K562 (cell line): ENCODE results near the gene HDAC9. TPM values are rescaled to one million over a fixed set of nuclear protein-coding genes. Genes with fewer than 3 reads are reported as not detected.

Experiments
- ATAC-seq: fragments of 200-7000 bp; cut with Tn5 transposase; 3 replicates; pipeline ENCODE4 v1.9.1; 2020; ENCODE audit warnings: moderate library complexity
- BruUV-seq: library from RNA; stranded (reverse); fragments of 400-500 nt; replicated peaks from 2 replicates; lab custom pipeline; 2021; lab: Mats Ljungman, UMichigan
- CTCF ChIA-PET: fragments of 300-600 bp; formaldehyde crosslinking; extraction: SDS; loops from one replicate; lab custom pipeline; 2021; ENCODE audit warnings: low intra/inter-chr PET ratio; lab: Yijun Ruan, JAX
- POLR2A ChIA-PET: fragments of 300-600, 350-650 bp; sonication (Branson Sonifier 250); formaldehyde crosslinking; extraction: SDS; loops from one replicate; lab custom pipeline; 2021; ENCODE audit warnings: antibody characterized with exemption, inconsistent platforms; lab: Yijun Ruan, JAX
- DNase-seq, 4 experiments: peaks; one replicate each; pipeline versions ENCODE4 v3.0.0 to v3.0.0-alpha.2; 2011 to 2018; ENCODE audit warnings: low spot score in 3 of 4, mixed read lengths in 3 of 4; ENCODE audit errors: extremely low read depth in 1 of 4
- FAIRE-seq: peaks from 2 replicates; lab custom pipeline; 2011; peaks lifted over from hg19 to GRCh38; lab: Jason Lieb, UNC
- H2AFZ ChIP-seq: 2 replicates; pipeline ENCODE4 v1.6.0; 2011; ENCODE audit warnings: low read depth, low read length, control low read depth, inconsistent platforms
- H3K27ac ChIP-seq: fragments of 200-600 bp; 3 replicates; pipeline ENCODE4 v1.8.0; 2011; ENCODE audit warnings: low read depth, mild to moderate bottlenecking, control low read depth, inconsistent platforms, low read length, moderate library complexity, mixed read lengths; ENCODE audit errors: extremely low read depth
- H3K27me3 ChIP-seq, 2 experiments: fragments of 300-600 bp in 1 of 2; 2 replicates in 1 of 2; 3 replicates in 1 of 2; pipeline versions ENCODE4 v1.6.0 to v1.8.0; 2011; ENCODE audit warnings: inconsistent platforms in 2 of 2, low read length in 2 of 2, mild to moderate bottlenecking in 1 of 2, mixed read lengths in 1 of 2, moderate library complexity in 1 of 2; ENCODE audit not compliant: control insufficient read depth in 2 of 2, insufficient read depth in 2 of 2
- H3K36me3 ChIP-seq: fragments of 300-600 bp; 3 replicates; pipeline ENCODE4 v1.8.0; 2011; ENCODE audit warnings: mild to moderate bottlenecking, low read length, inconsistent platforms; ENCODE audit not compliant: control insufficient read depth, insufficient read depth
- H3K4me1 ChIP-seq, 2 experiments: fragments of 200-600 bp in 1 of 2; replicated peaks in 1 of 2; 2 replicates in 1 of 2; 3 replicates in 1 of 2; pipeline versions ENCODE4 v1.5.1 to v1.8.0; 2011; ENCODE audit warnings: inconsistent platforms in 2 of 2, low read length in 2 of 2, mild to moderate bottlenecking in 1 of 2, mixed read lengths in 1 of 2, moderate library complexity in 1 of 2; ENCODE audit not compliant: control insufficient read depth in 2 of 2, insufficient read depth in 2 of 2
- H3K4me2 ChIP-seq: 2 replicates; pipeline ENCODE4 v1.6.1; 2011; ENCODE audit warnings: low read length, control low read depth, inconsistent platforms, mixed read lengths; ENCODE audit not compliant: insufficient read depth
- H3K4me3 ChIP-seq: fragments of 200-600 bp; sonication (generic), shearing (Covaris generic); 2 replicates; pipeline ENCODE4 v1.5.1; 2016; ENCODE audit warnings: control low read depth, inconsistent platforms
- H3K79me2 ChIP-seq: fragments of 200-600 bp; 3 replicates; pipeline ENCODE4 v1.8.0; 2011; ENCODE audit warnings: low read length, inconsistent platforms; ENCODE audit not compliant: control insufficient read depth, insufficient read depth
- H3K9ac ChIP-seq, 2 experiments: 2 replicates each; pipeline versions ENCODE4 v1.6.0 to v1.6.1; 2011; ENCODE audit warnings: low read depth in 2 of 2, low read length in 2 of 2, control low read depth in 1 of 2, inconsistent platforms in 1 of 2, mild to moderate bottlenecking in 1 of 2, mixed read lengths in 1 of 2; ENCODE audit not compliant: insufficient read depth in 1 of 2
- H3K9me1 ChIP-seq: one replicate; pipeline ENCODE4 v1.6.0; 2011; ENCODE audit warnings: inconsistent platforms, mild to moderate bottlenecking, low read length, moderate library complexity; ENCODE audit not compliant: control insufficient read depth, insufficient read depth
- H3K9me3 ChIP-seq: replicated peaks from 2 replicates; pipeline ENCODE4 v1.5.1; 2011; ENCODE audit warnings: low read depth, low read length, inconsistent platforms; ENCODE audit not compliant: control insufficient read depth, insufficient read depth
- H4K20me1 ChIP-seq: replicated peaks from 2 replicates; pipeline ENCODE4 v1.6.1; 2011; ENCODE audit warnings: low read length, inconsistent platforms, mixed read lengths; ENCODE audit not compliant: control insufficient read depth, insufficient read depth
- CBX2 ChIP-seq: fragments of 200-600 bp; sonication (generic); IDR thresholded peaks from one replicate; pipeline ENCODE4 v1.6.1; 2012; ENCODE audit warnings: mild to moderate bottlenecking, low read length, inconsistent platforms; ENCODE audit not compliant: insufficient read depth, poor library complexity, severe bottlenecking
- CBX3 ChIP-seq, 2 experiments: IDR thresholded peaks; 1 replicate in 1 of 2; 2 replicates in 1 of 2; pipeline ENCODE4 v1.6.1; 2012; ENCODE audit warnings: inconsistent platforms in 2 of 2, low read length in 2 of 2, borderline replicate concordance in 1 of 2, control low read depth in 1 of 2
- CHD7 ChIP-seq: fragments of 200-600 bp; sonication (generic); IDR thresholded peaks from one replicate; pipeline ENCODE4 v1.6.1; 2012; ENCODE audit warnings: mild to moderate bottlenecking, low read depth, low read length, inconsistent platforms
- ELF4 ChIP-seq: fragments of 450-650 bp; formaldehyde crosslinking; IDR thresholded peaks from 2 replicates; pipeline ENCODE4 v1.4.0; 2022; ENCODE audit warnings: missing genetic modification characterization
- FIP1L1 ChIP-seq: fragments of 200-400 bp; formaldehyde crosslinking; IDR thresholded peaks from 2 replicates; pipeline ENCODE4 v1.6.1; 2018; ENCODE audit warnings: mild to moderate bottlenecking, low read depth, low read length; ENCODE audit not compliant: poor library complexity, severe bottlenecking
- FOXA3 ChIP-seq, 2 experiments: fragments of 450-650 bp in 1 of 2; sonication (generic) in 1 of 2; formaldehyde crosslinking; IDR thresholded peaks in 1 of 2; conservative IDR thresholded peaks in 1 of 2; 2 replicates each; pipeline versions ENCODE4 v1.4.0 to v1.8.0; 2020 to 2022; ENCODE audit warnings: mild to moderate bottlenecking in 2 of 2, missing genetic modification reagents in 1 of 2
- LCOR ChIP-seq: sonication (generic); formaldehyde crosslinking; IDR thresholded peaks from 2 replicates; pipeline ENCODE4 v1.8.0; 2022; ENCODE audit warnings: mild to moderate bottlenecking, missing genetic modification reagents
- NRF1 ChIP-seq, 2 experiments: fragments of 450-650 bp; IDR thresholded peaks in 1 of 2; conservative IDR thresholded peaks in 1 of 2; 2 replicates each; pipeline ENCODE4 v1.6.1; 2014; ENCODE audit warnings: mild to moderate bottlenecking in 2 of 2
- TAF15 ChIP-seq: fragments of 200-400 bp; formaldehyde crosslinking; IDR thresholded peaks from 2 replicates; pipeline ENCODE4 v1.6.1; 2017; ENCODE audit warnings: mild to moderate bottlenecking, low read depth, low read length, moderate library complexity
- THRAP3 ChIP-seq: fragments of 450-650 bp; IDR thresholded peaks from 2 replicates; pipeline ENCODE4 v1.6.1; 2016; ENCODE audit warnings: mild to moderate bottlenecking, inconsistent platforms, borderline replicate concordance
- WGBS: fragments of 100-300 bp; shearing (Covaris generic); methylation state at CpG from one replicate; pipeline ENCODE4 v1.1.6; 2016; ENCODE audit warnings: low coverage, mixed read lengths; ENCODE audit not compliant: insufficient coverage; ENCODE audit errors: missing lambda C conversion rate; 5-methylcytosine and 5-hydroxymethylcytosine counted together
- in situ Hi-C: fragments of 300-500 bp; cut with MboI; formaldehyde crosslinking; loops from 4 replicates; pipeline ENCODE4 v1.15.0; 2018; ENCODE audit warnings: inconsistent platforms, mixed read lengths
- intact Hi-C: fragments of 100-400 bp; cut with micrococcal nuclease; formaldehyde crosslinking; loops from 2 replicates; pipeline ENCODE4 v1.14.2; 2022
- polyA plus RNA-seq, 8 experiments: library from polyadenylated mRNA; depleted of rRNA in 4 of 8; stranded (reverse) in 5 of 8; unstranded in 3 of 8; fragments of >200 nt; fragmentation: Nextera tagmentation in 2 of 8; fragmentation: Illumina TruSeq in 1 of 8; extraction: Ambion mirVana in 2 of 8; extraction: Trizol in 1 of 8; gene quantifications; 2 replicates each; pipeline versions ENCODE4 v1.2.1 to v1.2.3, GENCODE V29; 2011 to 2014; ENCODE audit warnings: inconsistent platforms in 1 of 8, missing spikeins in 1 of 8
- total RNA-seq, 7 experiments: library from RNA; depleted of rRNA in 6 of 7; stranded (reverse); fragments of >200 nt in 6 of 7; fragmentation: Illumina TruSeq in 2 of 7; extraction: Trizol in 2 of 7; gene quantifications; 2 replicates each; pipeline versions ENCODE4 v1.2.1 to v1.2.3, GENCODE V29; 2011 to 2021; ENCODE audit warnings: low replicate concordance in 1 of 7

The HDAC9 gene
- total and polyA plus RNA-seq, 9 of the 15 experiments (the other 6 are each of a cell fraction or from before 2014, with no cell fraction given): 0.08 to 0.91 (median 0.33) TPM

GRCh38 chr7:18552943-18553604, 57.5 kb downstream of the HDAC9 start:
- no TSS peak for BruUV-seq
- no peak for ATAC-seq
- no peak for DNase-seq
- Histone ChIP-seq H3K9me1 (no peaks in the 10 kb centered on the region), H3K4me2 (no peak overlapping the region), H3K36me3 (no peaks in the 10 kb centered on the region), H4K20me1 (no peaks in the 10 kb centered on the region), H3K9me3 (no peaks in the 10 kb centered on the region), H3K4me1 (no peaks in the 10 kb centered on the region), H3K27ac (no peak overlapping the region), H3K79me2 (no peaks in the 10 kb centered on the region), H3K9ac (no peak overlapping the region), H2AFZ (no peak overlapping the region), H3K4me3 (no peak overlapping the region), H3K27me3 (no peaks in the 10 kb centered on the region)
- ChIA-PET POLR2A (no interaction called here), CTCF (no interaction called here)
- FAIRE-seq: no peak
- intact Hi-C loops (no loop called here), in situ Hi-C loops (no loop called here)
- 0% methylated on average over 8 of the region's 8 CpGs for WGBS
- TF ChIP-seq THRAP3: no peak
- no peak for TF ChIP-seq CBX2
- no peak for TF ChIP-seq FIP1L1
- no peak for TF ChIP-seq TAF15
- TF ChIP-seq NRF1 (conservative IDR thresholded peaks at IDR 0.05 in 1 of 2, IDR thresholded peaks at IDR 0.05 in 1 of 2): no peak
- TF ChIP-seq LCOR: no peak
- TF ChIP-seq ELF4: no peak
- no peak for TF ChIP-seq FOXA3 (CRISPR knock-in tag; conservative IDR thresholded peaks at IDR 0.05 in 1 of 2, IDR thresholded peaks at IDR 0.05 in 1 of 2)
- TF ChIP-seq CHD7: no peak
- no peak for TF ChIP-seq CBX3 (IDR thresholded peaks at IDR 0.05; ENCODE audit: borderline replicate concordance in 1 of 2, low read length in 2 of 2)
